HepG2 (cell line): ENCODE measurements around the gene ARHGAP19. TPM values are rescaled to one million over a fixed set of nuclear protein-coding genes. Genes with fewer than 3 reads are reported as not detected.
A peak's percentile ranks its signal among the peaks of the same experiment; 100 is the strongest.

Source experiments
- AHDC1 ChIP-seq: sonication (generic); formaldehyde crosslinking; IDR thresholded peaks from 2 replicates; pipeline ENCODE4 v1.5.1; 2020; ENCODE audit warnings: mild to moderate bottlenecking, missing genetic modification reagents, borderline replicate concordance
- ATF7-NPFF ChIP-seq: sonication (generic); formaldehyde crosslinking; IDR thresholded peaks from 2 replicates; pipeline ENCODE4 v1.8.1; 2023; ENCODE audit warnings: mild to moderate bottlenecking, low read depth, missing genetic modification reagents, moderate library complexity
- DNMT1 ChIP-seq: sonication (generic); formaldehyde crosslinking; IDR thresholded peaks from 2 replicates; pipeline ENCODE4 v1.5.1; 2020; ENCODE audit warnings: mild to moderate bottlenecking, missing genetic modification reagents
- GPN1 ChIP-seq: sonication (generic); formaldehyde crosslinking; IDR thresholded peaks from 2 replicates; pipeline ENCODE4 v1.5.1; 2020; ENCODE audit warnings: missing genetic modification reagents, borderline replicate concordance
- HMG20B ChIP-seq: conservative IDR thresholded peaks from 2 replicates; pipeline ENCODE4 v1.6.1; 2016; ENCODE audit warnings: missing genetic modification reagents, missing compliant biosample characterization
- PHB2 ChIP-seq: fragments of 450-650 bp; IDR thresholded peaks from 2 replicates; pipeline ENCODE4 v1.6.1; 2018; ENCODE audit not compliant: partially characterized antibody
- SCMH1 ChIP-seq: sonication (generic); formaldehyde crosslinking; IDR thresholded peaks from 2 replicates; pipeline ENCODE4 v1.9.0; 2021; ENCODE audit warnings: missing genetic modification reagents, mild to moderate bottlenecking, borderline replicate concordance
- USF2 ChIP-seq, 2 experiments: sonication (generic) in 1 of 2; formaldehyde crosslinking in 1 of 2; IDR thresholded peaks; 2 replicates each; pipeline versions ENCODE4 v1.5.1 to v1.6.1; 2011 to 2020; ENCODE audit warnings: borderline replicate concordance in 1 of 2, low read depth in 1 of 2, low read length in 1 of 2, mild to moderate bottlenecking in 1 of 2, missing genetic modification reagents in 1 of 2, moderate library complexity in 1 of 2
- ZMAT3 ChIP-seq: sonication (generic); formaldehyde crosslinking; conservative IDR thresholded peaks from 2 replicates; pipeline ENCODE4 v1.7.0; 2021; ENCODE audit warnings: missing genetic modification reagents
- ZNF225 ChIP-seq: sonication (generic); formaldehyde crosslinking; IDR thresholded peaks from 2 replicates; pipeline ENCODE4 v1.4.0; 2020; ENCODE audit warnings: mild to moderate bottlenecking, missing genetic modification reagents
- ZNF766 ChIP-seq: sonication (generic); formaldehyde crosslinking; IDR thresholded peaks from 2 replicates; pipeline ENCODE4 v1.5.0; 2020; ENCODE audit warnings: missing genetic modification reagents, borderline replicate concordance
- ZNF772 ChIP-seq: sonication (generic); formaldehyde crosslinking; IDR thresholded peaks from 2 replicates; pipeline ENCODE4 v1.5.0; 2020; ENCODE audit warnings: mild to moderate bottlenecking, missing genetic modification reagents
- polyA plus RNA-seq, 8 experiments: library from polyadenylated mRNA; depleted of rRNA in 3 of 8; stranded (reverse) in 7 of 8; unstranded in 1 of 8; fragments of >200 nt; fragmentation: Illumina TruSeq in 4 of 8; extraction: Trizol in 4 of 8; gene quantifications; 2 replicates each; pipeline versions ENCODE4 v1.2.1 to v1.2.3, GENCODE V29; 2011 to 2016; ENCODE audit warnings: low read depth in 4 of 8, missing spikeins in 1 of 8, mixed read lengths in 1 of 8; ENCODE audit not compliant: insufficient read depth in 1 of 8
- total RNA-seq, 5 experiments: library from RNA; depleted of rRNA; stranded (reverse); fragments of >200 nt; fragmentation: Illumina TruSeq; extraction: Trizol; gene quantifications; 2 replicates each; pipeline ENCODE4 v1.2.3, GENCODE V29; 2016; ENCODE audit warnings: low read depth in 1 of 5
- TF ChIP-seq, protein P1 (sequence below): sonication (generic); formaldehyde crosslinking; IDR thresholded peaks from 2 replicates; pipeline ENCODE4 v1.4.0; 2020; ENCODE audit warnings: missing genetic modification reagents, borderline replicate concordance
- TF ChIP-seq, protein P2 (sequence below): sonication (generic); formaldehyde crosslinking; IDR thresholded peaks from 2 replicates; pipeline ENCODE4 v1.4.0; 2020; ENCODE audit warnings: mild to moderate bottlenecking, missing genetic modification reagents

ARHGAP19 gene
- total and polyA plus RNA-seq, 2 of the 13 experiments (the other 11 are each of a cell fraction or from before 2014, with no cell fraction given), result 7.6 to 10.0 TPM

GRCh38 chr10:97292097-97292861 is at the start of gene ARHGAP19 (continued):
- TF ChIP-seq AHDC1 (no peak; the same call in 1 of the 2 replicates), ATF7-NPFF (peak; percentile 82), USF2 (IDR thresholded peaks at IDR 0.05; ENCODE audit: low read depth, low read length) (no peak), USF2 (CRISPR knock-in tag; IDR thresholded peaks at IDR 0.05; ENCODE audit: borderline replicate concordance) (no peak; the same call in 1 of the 2 replicates), DNMT1 (CRISPR knock-in tag) (no peak), ZNF772 (CRISPR knock-in tag) (peak; percentile 81), ZNF225 (CRISPR knock-in tag) (peak; percentile 72; the same call in 1 of the 2 replicates), PHB2 (no peak), ZNF766 (CRISPR knock-in tag) (no peak), SCMH1 (CRISPR knock-in tag) (no peak), ZMAT3 (CRISPR knock-in tag) (peak; percentile 55; the same call in 1 of the 2 replicates), HMG20B (CRISPR knock-in tag) (0 out of 2 replicates have a peak, but pooled peaks have one; percentile 38), GPN1 (CRISPR knock-in tag) (0 out of 2 replicates have a peak, but pooled peaks have one; percentile 81)
- TF ChIP-seq, protein P1, sequence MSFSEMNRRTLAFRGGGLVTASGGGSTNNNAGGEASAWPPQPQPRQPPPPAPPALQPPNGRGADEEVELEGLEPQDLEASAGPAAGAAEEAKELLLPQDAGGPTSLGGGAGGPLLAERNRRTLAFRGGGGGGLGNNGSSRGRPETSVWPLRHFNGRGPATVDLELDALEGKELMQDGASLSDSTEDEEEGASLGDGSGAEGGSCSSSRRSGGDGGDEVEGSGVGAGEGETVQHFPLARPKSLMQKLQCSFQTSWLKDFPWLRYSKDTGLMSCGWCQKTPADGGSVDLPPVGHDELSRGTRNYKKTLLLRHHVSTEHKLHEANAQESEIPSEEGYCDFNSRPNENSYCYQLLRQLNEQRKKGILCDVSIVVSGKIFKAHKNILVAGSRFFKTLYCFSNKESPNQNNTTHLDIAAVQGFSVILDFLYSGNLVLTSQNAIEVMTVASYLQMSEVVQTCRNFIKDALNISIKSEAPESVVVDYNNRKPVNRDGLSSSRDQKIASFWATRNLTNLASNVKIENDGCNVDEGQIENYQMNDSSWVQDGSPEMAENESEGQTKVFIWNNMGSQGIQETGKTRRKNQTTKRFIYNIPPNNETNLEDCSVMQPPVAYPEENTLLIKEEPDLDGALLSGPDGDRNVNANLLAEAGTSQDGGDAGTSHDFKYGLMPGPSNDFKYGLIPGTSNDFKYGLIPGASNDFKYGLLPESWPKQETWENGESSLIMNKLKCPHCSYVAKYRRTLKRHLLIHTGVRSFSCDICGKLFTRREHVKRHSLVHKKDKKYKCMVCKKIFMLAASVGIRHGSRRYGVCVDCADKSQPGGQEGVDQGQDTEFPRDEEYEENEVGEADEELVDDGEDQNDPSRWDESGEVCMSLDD, result no peak
- TF ChIP-seq, protein P2, sequence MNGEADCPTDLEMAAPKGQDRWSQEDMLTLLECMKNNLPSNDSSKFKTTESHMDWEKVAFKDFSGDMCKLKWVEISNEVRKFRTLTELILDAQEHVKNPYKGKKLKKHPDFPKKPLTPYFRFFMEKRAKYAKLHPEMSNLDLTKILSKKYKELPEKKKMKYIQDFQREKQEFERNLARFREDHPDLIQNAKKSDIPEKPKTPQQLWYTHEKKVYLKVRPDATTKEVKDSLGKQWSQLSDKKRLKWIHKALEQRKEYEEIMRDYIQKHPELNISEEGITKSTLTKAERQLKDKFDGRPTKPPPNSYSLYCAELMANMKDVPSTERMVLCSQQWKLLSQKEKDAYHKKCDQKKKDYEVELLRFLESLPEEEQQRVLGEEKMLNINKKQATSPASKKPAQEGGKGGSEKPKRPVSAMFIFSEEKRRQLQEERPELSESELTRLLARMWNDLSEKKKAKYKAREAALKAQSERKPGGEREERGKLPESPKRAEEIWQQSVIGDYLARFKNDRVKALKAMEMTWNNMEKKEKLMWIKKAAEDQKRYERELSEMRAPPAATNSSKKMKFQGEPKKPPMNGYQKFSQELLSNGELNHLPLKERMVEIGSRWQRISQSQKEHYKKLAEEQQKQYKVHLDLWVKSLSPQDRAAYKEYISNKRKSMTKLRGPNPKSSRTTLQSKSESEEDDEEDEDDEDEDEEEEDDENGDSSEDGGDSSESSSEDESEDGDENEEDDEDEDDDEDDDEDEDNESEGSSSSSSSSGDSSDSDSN (CRISPR knock-in tag), result peak; percentile 93
